ENCODE results near the gene MAN1C1.
A peak's percentile ranks its signal among the peaks of the same experiment; 100 is the strongest.

MAN1C1 gene

DNA sequence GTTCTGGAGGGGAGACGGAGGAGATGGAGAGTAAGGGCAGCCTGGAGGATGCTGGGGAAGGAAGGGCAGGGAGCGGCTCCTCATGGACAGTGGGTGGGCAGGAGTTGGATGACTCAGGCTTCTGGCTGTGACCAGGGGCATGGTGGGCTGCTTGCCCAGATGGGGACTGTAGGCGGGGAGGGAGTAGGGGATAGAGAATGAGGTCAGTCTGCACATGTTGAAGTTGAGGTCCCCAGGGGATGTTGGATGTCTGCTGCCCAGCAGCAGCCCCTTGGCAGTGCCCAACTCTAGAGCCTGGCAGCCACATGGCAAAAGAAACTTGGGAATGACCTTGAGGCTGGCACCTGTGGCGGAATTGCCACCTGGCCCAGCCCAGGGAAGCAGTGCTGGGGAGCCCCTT is 189.8 kb downstream of the MAN1C1 start:
- TF ChIP-seq CTCF (conservative IDR thresholded peaks at IDR 0.05) (no peak), ZFX (IDR thresholded peaks at IDR 0.05) (no peak)
- peak overlapping the region; percentile 16 for H3K27ac ChIP-seq

GRCh38 chr1:25807480-25808390 is 191.1 kb downstream of the MAN1C1 start:
- H3K27ac ChIP-seq: peak overlapping the region; percentile 93
- TF ChIP-seq CTCF (conservative IDR thresholded peaks at IDR 0.05) (no peak), ZFX (IDR thresholded peaks at IDR 0.05) (no peak)

DNA sequence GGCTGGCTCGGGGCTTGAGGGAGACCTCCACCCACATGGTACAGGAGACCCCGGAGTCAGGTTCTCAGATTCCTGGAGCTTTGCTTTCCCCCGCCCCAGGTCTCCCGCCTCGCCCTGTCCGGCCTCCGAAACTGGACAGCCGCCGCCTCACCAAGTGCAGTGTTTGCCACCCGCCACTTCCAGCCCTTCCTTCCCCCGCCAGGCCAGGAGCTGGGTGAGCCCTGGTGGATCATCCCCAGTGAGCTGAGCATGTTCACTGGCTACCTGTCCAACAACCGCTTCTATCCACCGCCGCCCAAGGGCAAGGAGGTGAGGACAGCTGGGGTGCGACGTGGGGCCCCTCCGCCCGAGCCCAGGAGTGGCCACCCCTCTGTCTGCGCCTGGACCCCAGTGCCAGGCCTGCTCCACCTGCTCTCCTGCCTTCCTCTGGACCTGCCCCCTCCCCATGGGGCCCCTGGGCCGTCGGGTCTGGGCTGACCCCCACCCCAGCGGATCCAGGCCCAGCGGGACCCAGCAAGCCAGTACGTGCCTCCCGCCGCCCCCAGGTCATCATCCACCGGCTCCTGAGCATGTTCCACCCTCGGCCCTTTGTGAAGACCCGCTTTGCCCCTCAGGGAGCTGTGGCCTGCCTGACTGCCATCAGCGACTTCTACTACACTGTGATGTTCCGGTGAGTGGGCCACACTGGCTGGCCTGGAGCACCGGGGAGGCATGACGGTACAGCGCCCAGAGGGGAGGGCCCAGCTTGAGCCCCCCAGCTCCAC is 192.1 kb downstream of the MAN1C1 start:
- peak overlapping the region; percentile 93 for H3K27ac ChIP-seq
- TF ChIP-seq ZFX (IDR thresholded peaks at IDR 0.05): no peak
- TF ChIP-seq CTCF (conservative IDR thresholded peaks at IDR 0.05): no peak

DNA sequence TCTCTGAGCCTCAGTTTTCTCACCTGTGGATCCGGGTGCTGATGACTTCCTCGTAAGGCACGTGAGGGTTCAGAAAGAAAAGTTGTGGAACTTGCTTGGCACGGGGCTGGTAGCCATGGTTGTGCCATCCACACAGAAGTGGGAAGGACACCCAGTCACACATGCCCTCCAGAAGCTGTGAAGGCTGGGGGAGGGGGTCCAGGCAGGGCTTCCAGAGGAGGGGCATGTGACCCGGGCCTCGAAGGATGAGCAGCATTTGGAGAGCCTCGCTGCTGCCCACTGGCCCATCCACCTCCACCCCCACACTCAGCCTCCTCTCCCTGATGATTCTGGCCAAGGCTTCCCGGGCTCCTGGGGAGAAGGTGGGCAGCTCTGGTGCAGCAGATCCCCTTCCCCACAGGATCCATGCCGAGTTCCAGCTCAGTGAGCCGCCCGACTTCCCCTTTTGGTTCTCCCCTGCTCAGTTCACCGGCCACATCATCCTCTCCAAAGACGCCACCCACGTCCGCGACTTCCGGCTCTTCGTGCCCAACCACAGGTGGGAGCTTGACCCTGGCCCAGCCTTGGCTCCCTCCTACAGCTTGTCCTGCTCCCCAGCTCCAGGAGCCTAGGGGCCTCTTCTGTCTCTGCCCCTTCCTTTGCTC is 192.8 kb downstream of the MAN1C1 start:
- TF ChIP-seq CTCF (conservative IDR thresholded peaks at IDR 0.05) (no peak), ZFX (IDR thresholded peaks at IDR 0.05) (no peak)
- peak overlapping the region; percentile 93 for H3K27ac ChIP-seq

GRCh38 chr1:25809929-25810328 is 193.3 kb downstream of the MAN1C1 start:
- TF ChIP-seq ZFX (IDR thresholded peaks at IDR 0.05) (no peak), CTCF (conservative IDR thresholded peaks at IDR 0.05) (no peak)
- H3K27ac ChIP-seq: peak overlapping the region; percentile 93

DNA sequence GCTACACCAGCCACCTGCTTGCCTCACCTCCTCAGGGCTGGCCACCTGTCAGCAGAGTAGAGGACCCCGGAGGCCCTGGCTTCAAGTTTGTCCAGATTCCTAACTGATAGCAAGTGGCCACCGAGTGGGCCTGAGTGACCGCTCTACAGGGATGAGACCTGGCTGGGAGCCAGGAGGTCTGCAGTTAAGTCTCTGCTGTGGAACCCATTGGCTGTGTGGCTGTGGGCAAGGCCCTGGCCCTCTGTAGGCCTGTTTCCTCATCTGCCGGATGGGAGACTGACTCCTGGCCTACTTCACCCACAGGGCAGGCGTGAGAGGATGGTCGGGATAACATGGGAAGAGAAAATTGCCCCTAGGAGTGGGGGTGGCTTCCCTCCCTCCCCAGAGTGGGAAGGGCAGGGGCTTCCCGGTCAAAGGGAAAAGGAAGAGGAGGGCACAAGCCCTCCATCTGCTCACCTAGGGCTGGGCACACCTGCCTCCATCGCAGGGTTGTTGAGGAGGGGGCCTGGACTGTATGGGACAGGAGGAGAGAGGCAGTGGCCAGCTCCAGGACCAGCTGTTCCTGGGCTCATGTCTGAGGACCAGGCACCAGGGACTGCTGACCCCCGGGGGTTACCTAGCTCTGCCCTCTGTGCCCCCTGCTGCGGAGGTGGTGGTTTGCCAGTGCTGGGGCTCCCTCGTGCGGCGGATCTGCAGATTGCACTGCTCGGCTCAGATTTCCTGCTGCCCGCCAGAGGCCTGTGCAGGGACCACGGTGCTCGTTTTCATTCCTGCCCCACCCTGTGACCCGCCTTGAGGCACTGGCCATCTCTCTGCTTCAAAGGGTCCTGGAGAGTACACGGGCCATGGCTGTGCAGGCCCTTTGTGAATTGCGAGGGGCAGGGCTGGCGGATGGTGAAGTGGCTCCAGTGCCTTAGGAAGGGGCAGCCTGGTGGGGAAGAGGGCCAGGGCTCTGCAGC is 194.0 kb downstream of the MAN1C1 start:
- H3K27ac ChIP-seq: peak overlapping the region; percentile 93
- TF ChIP-seq ZFX (IDR thresholded peaks at IDR 0.05) (0 out of 2 replicates have a peak, but pooled peaks have one; percentile 21), CTCF (conservative IDR thresholded peaks at IDR 0.05) (peak; percentile 83)

All from C4-2B (cell line).